Trophoblast cell (in vitro differentiated cells and primary cell): ENCODE measurements around the gene KCNQ4.

Experiments used
- DNase-seq, 2 donors: peaks; one replicate each; pipeline ENCODE4 v3.0.0-alpha.2; 2016
- H2AFZ ChIP-seq: 2 replicates; pipeline ENCODE4 v1.6.1; 2013; ENCODE audit warnings: low read length, moderate library complexity, mild to moderate bottlenecking; ENCODE audit not compliant: insufficient read depth, poor library complexity
- H2AK5ac ChIP-seq: 2 replicates; pipeline ENCODE4 v1.6.1; 2013; ENCODE audit warnings: mild to moderate bottlenecking, low read length
- H2BK120ac ChIP-seq: 2 replicates; pipeline ENCODE4 v1.6.1; 2013; ENCODE audit warnings: low read length, mild to moderate bottlenecking, moderate library complexity; ENCODE audit not compliant: insufficient read depth, poor library complexity
- H2BK12ac ChIP-seq: 2 replicates; pipeline ENCODE4 v1.6.1; 2013; ENCODE audit warnings: mild to moderate bottlenecking, low read length, moderate library complexity
- H2BK5ac ChIP-seq: 2 replicates; pipeline ENCODE4 v1.6.1; 2013; ENCODE audit warnings: low read length, low read depth, moderate library complexity, mild to moderate bottlenecking; ENCODE audit not compliant: poor library complexity
- H3K14ac ChIP-seq: 2 replicates; pipeline ENCODE4 v1.6.1; 2013; ENCODE audit warnings: mild to moderate bottlenecking, low read length
- H3K18ac ChIP-seq: 2 replicates; pipeline ENCODE4 v1.6.1; 2013; ENCODE audit warnings: mild to moderate bottlenecking, low read length
- H3K23ac ChIP-seq: 2 replicates; pipeline ENCODE4 v1.6.1; 2013; ENCODE audit warnings: low read length
- H3K27ac ChIP-seq: 2 replicates; pipeline ENCODE4 v1.5.1; 2013; ENCODE audit warnings: low read depth, mild to moderate bottlenecking, inconsistent platforms, low read length, moderate library complexity
- H3K27me3 ChIP-seq: 2 replicates; pipeline ENCODE4 v1.6.1; 2013; ENCODE audit warnings: inconsistent platforms, mild to moderate bottlenecking, low read length, moderate library complexity; ENCODE audit not compliant: insufficient read depth
- H3K36me3 ChIP-seq, 2 experiments: 1 replicate in 1 of 2; 2 replicates in 1 of 2; pipeline ENCODE4 v1.6.1; 2013; ENCODE audit warnings: low read length in 2 of 2, mild to moderate bottlenecking in 2 of 2, moderate library complexity in 1 of 2; ENCODE audit not compliant: insufficient read depth in 2 of 2, control insufficient read depth in 1 of 2
- H3K4ac ChIP-seq: 2 replicates; pipeline ENCODE4 v1.6.1; 2013; ENCODE audit warnings: low read depth, mild to moderate bottlenecking, low read length, moderate library complexity
- H3K4me1 ChIP-seq, 2 experiments: 1 replicate in 1 of 2; 2 replicates in 1 of 2; pipeline ENCODE4 v1.6.1; 2013; ENCODE audit warnings: low read length in 2 of 2, mild to moderate bottlenecking in 2 of 2, moderate library complexity in 1 of 2; ENCODE audit not compliant: insufficient read depth in 2 of 2, control insufficient read depth in 1 of 2
- H3K4me2 ChIP-seq: 2 replicates; pipeline ENCODE4 v1.6.1; 2013; ENCODE audit warnings: inconsistent platforms, mild to moderate bottlenecking, low read length, moderate library complexity
- H3K4me3 ChIP-seq: 2 replicates; pipeline ENCODE4 v1.5.1; 2013; ENCODE audit warnings: mild to moderate bottlenecking, low read depth, low read length, inconsistent platforms
- H3K79me1 ChIP-seq: one replicate; pipeline ENCODE4 v1.6.1; 2013; ENCODE audit warnings: low read length
- H3K79me2 ChIP-seq: 2 replicates; pipeline ENCODE4 v1.6.1; 2013; ENCODE audit warnings: low read length, mild to moderate bottlenecking; ENCODE audit not compliant: control insufficient read depth, insufficient read depth, poor library complexity
- H3K9ac ChIP-seq: 2 replicates; pipeline ENCODE4 v1.6.1; 2013; ENCODE audit warnings: mild to moderate bottlenecking, low read length
- H3K9me3 ChIP-seq: 2 replicates; pipeline ENCODE4 v1.6.1; 2013; ENCODE audit warnings: low read depth, mild to moderate bottlenecking, control low read depth, inconsistent platforms, low read length; ENCODE audit not compliant: insufficient read depth
- H4K12ac ChIP-seq: 2 replicates; pipeline ENCODE4 v1.6.1; 2013; ENCODE audit warnings: low read depth, mild to moderate bottlenecking, low read length, moderate library complexity
- H4K8ac ChIP-seq: 2 replicates; pipeline ENCODE4 v1.6.1; 2013; ENCODE audit warnings: low read depth, mild to moderate bottlenecking, low read length, moderate library complexity
- H4K91ac ChIP-seq: one replicate; pipeline ENCODE4 v1.6.1; 2013; ENCODE audit warnings: low read depth, mild to moderate bottlenecking, low read length, moderate library complexity
- WGBS: extraction: QIAGEN DNeasy Blood & Tissue Kit; methylation state at CpG from one replicate; pipeline ENCODE4 v1.1.7; 2013; ENCODE audit warnings: missing lambda C conversion rate; ENCODE audit not compliant: insufficient read length, insufficient coverage; ENCODE audit errors: extremely low coverage; 5-methylcytosine and 5-hydroxymethylcytosine counted together

KCNQ4 gene

DNA sequence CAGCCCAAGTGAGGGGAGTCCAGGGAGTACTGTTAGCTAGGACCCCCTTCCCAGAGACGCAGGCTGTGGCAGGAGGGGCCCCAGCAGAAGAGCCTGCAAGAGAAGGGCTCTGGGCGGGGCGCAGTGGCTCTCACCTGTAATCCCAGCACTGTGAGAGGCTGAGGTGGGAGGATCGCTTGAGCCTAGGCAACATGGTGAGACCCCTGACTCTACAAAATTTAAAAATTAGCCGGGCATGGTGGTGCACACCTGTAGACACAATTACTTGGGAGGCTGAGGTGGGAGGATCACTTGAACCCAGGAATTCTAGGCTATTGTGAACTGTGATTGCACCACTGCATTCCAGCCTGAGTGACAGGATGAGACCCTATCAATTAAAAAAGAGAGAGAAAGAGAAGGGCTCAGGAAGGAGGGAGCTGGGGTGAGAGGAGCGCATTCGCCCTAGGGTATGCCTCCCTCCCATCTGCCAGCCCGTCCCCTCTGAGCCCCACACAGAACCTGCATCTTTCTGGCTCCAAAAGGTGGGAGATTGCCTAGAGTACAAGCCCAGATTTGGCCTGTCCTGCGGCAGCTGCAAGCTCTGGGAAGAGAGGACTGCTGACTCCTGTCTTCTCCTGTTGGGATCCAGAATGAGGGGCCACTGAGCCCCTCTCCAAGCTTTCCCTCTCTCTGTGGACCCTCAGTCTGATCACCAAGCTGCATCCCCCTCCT is 3.6 kb downstream of the KCNQ4 start:
- Histone ChIP-seq H2AK5ac (no peak overlapping the region), H3K4me2 (no peak overlapping the region), H3K36me3 (no peaks in the 10 kb centered on the region), H3K27me3 (peaks cover 29% of the 10 kb centered on the region), H4K8ac (no peak overlapping the region), H3K79me2 (no peaks in the 10 kb centered on the region), H3K79me1 (no peaks in the 10 kb centered on the region), H3K9me3 (peaks cover 8% of the 10 kb centered on the region), H2BK5ac (no peak overlapping the region), H3K4ac (no peak overlapping the region), H3K4me1 (peaks cover 8 to 9% of the 10 kb centered on the region in 2 experiments), H3K14ac (no peak overlapping the region), H3K27ac (no peak overlapping the region), H2AFZ (no peak overlapping the region), H3K9ac (no peak overlapping the region), H2BK120ac (no peak overlapping the region), H3K18ac (no peak overlapping the region), H4K91ac (no peak overlapping the region), H3K23ac (no peak overlapping the region), H2BK12ac (no peak overlapping the region), H4K12ac (no peak overlapping the region), H3K4me3 (no peak overlapping the region)
- no CpG with 5 or more reads among the region's 9 CpGs for WGBS
- no peak for DNase-seq

GRCh38 chr1:40787737-40788560 is 4.4 kb downstream of the KCNQ4 start:
- whole genome bisulfite sequencing = no CpG with 5 or more reads among the region's 19 CpGs
- no peak overlapping the region for H3K4ac ChIP-seq
- H3K4me3 ChIP-seq = no peak overlapping the region
- H4K8ac ChIP-seq = no peak overlapping the region
- no peaks in the 10 kb centered on the region for H3K36me3 ChIP-seq
- H3K9me3 ChIP-seq = peaks cover 5% of the 10 kb centered on the region
- H2BK5ac ChIP-seq = no peak overlapping the region
- no peak overlapping the region for H2AK5ac ChIP-seq
- no peak overlapping the region for H3K4me2 ChIP-seq
- H4K12ac ChIP-seq = no peak overlapping the region
- H2BK120ac ChIP-seq = no peak overlapping the region
- H3K18ac ChIP-seq = no peak overlapping the region
- H3K9ac ChIP-seq = no peak overlapping the region
- H4K91ac ChIP-seq = no peak overlapping the region
- H3K27me3 ChIP-seq = peaks cover 22% of the 10 kb centered on the region
- no peak overlapping the region for H3K27ac ChIP-seq
- H3K23ac ChIP-seq = no peak overlapping the region
- DNase-seq = peak in 1 of 2 donors; percentile 33
- H2AFZ ChIP-seq = no peak overlapping the region
- no peaks in the 10 kb centered on the region for H3K79me1 ChIP-seq
- no peak overlapping the region for H2BK12ac ChIP-seq
- H3K4me1 ChIP-seq = peaks cover 7 to 8% of the 10 kb centered on the region in 2 experiments
- no peaks in the 10 kb centered on the region for H3K79me2 ChIP-seq
- no peak overlapping the region for H3K14ac ChIP-seq

DNA sequence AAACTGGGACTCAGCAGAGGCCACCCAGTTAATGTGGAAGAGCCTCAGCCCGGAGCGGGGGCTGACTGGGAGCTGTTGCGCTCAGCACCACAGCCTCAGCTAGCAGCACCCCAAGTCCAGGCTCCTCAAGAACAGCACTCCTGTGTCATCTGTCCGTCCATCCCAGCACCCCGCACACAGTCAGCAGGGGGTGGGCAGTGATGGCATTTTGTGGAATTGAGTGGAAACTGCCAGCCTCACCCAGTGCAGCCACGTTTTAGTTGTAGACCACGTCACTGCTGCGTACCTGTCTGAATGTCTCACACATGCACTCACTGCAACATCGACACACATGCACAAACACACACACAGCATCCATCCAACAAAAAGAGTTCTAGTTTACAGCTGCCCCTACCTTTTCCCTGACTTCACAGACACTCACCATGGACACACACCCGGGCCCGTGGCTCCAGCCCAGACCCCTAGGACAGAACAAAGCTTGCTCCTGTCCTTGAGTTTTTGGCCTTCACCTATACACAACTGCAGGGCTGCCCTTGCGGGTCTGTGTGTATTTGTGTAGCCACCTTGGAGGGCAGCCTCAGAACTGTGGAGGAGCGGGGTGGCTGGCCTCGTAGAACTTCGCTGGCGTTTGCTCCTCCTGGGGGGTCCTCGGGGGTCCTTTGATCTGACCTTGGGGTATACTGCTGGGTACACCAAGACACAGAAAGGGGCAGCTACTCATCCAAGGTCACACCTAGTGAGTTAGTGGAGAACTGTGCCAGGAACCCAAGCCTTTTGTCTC is 5.2 kb downstream of the KCNQ4 start:
- H3K79me2 ChIP-seq = no peaks in the 10 kb centered on the region
- H3K9me3 ChIP-seq = no peaks in the 10 kb centered on the region
- no peak overlapping the region for H3K18ac ChIP-seq
- H4K12ac ChIP-seq = no peak overlapping the region
- H4K91ac ChIP-seq = no peak overlapping the region
- H3K4me2 ChIP-seq = no peak overlapping the region
- no peaks in the 10 kb centered on the region for H3K36me3 ChIP-seq
- H3K27ac ChIP-seq = no peak overlapping the region
- H3K27me3 ChIP-seq = peaks cover 15% of the 10 kb centered on the region
- no peak overlapping the region for H2AFZ ChIP-seq
- H2BK12ac ChIP-seq = no peak overlapping the region
- no peaks in the 10 kb centered on the region for H3K79me1 ChIP-seq
- H3K4me1 ChIP-seq = peaks cover 2 to 3% of the 10 kb centered on the region in 2 experiments
- DNase-seq = no peak
- H2BK5ac ChIP-seq = no peak overlapping the region
- H3K4me3 ChIP-seq = no peak overlapping the region
- H3K14ac ChIP-seq = no peak overlapping the region
- no peak overlapping the region for H4K8ac ChIP-seq
- no peak overlapping the region for H3K4ac ChIP-seq
- no peak overlapping the region for H2AK5ac ChIP-seq
- no peak overlapping the region for H2BK120ac ChIP-seq
- WGBS = no CpG with 5 or more reads among the region's 17 CpGs
- H3K9ac ChIP-seq = no peak overlapping the region
- H3K23ac ChIP-seq = no peak overlapping the region

GRCh38 chr1:40789342-40789598 is 5.7 kb downstream of the KCNQ4 start:
- WGBS = no CpG with 5 or more reads among the region's 2 CpGs
- H2AK5ac ChIP-seq = no peak overlapping the region

More at GRCh38 chr1:40789342-40789598, 5.7 kb downstream of the KCNQ4 start:
- Histone ChIP-seq H3K27me3 (peaks cover 10% of the 10 kb centered on the region), H3K36me3 (no peaks in the 10 kb centered on the region), H3K4me1 (peaks cover under 1 to 1% of the 10 kb centered on the region in 2 experiments), H3K4ac (no peak overlapping the region), H3K79me2 (no peaks in the 10 kb centered on the region), H3K79me1 (no peaks in the 10 kb centered on the region), H3K9me3 (no peaks in the 10 kb centered on the region), H2BK12ac (no peak overlapping the region), H4K91ac (no peak overlapping the region), H2BK5ac (no peak overlapping the region), H3K27ac (no peak overlapping the region), H3K4me3 (no peak overlapping the region), H3K18ac (no peak overlapping the region), H3K9ac (no peak overlapping the region), H2BK120ac (no peak overlapping the region), H4K8ac (no peak overlapping the region), H4K12ac (no peak overlapping the region), H2AFZ (no peak overlapping the region), H3K14ac (no peak overlapping the region), H3K4me2 (no peak overlapping the region), H3K23ac (no peak overlapping the region)
- no peak for DNase-seq
